CD4-positive, alpha-beta T cell treated with Interleukin-4 for 1 hour (primary cell): ENCODE data around the gene SPG21.
A peak's percentile ranks its signal among the peaks of the same experiment; 100 is the strongest.
"Not testable (repeated sequence)": the region's sequence is repeated elsewhere in the genome, so short reads cannot be mapped to it uniquely, and the experiment has no call there.

Experiments used
- DNase-seq, 2 donors: peaks; one replicate each; pipeline ENCODE4 v3.0.0-alpha.2; 2020 to 2022

Gene SPG21, protein sequence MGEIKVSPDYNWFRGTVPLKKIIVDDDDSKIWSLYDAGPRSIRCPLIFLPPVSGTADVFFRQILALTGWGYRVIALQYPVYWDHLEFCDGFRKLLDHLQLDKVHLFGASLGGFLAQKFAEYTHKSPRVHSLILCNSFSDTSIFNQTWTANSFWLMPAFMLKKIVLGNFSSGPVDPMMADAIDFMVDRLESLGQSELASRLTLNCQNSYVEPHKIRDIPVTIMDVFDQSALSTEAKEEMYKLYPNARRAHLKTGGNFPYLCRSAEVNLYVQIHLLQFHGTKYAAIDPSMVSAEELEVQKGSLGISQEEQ

DNA sequence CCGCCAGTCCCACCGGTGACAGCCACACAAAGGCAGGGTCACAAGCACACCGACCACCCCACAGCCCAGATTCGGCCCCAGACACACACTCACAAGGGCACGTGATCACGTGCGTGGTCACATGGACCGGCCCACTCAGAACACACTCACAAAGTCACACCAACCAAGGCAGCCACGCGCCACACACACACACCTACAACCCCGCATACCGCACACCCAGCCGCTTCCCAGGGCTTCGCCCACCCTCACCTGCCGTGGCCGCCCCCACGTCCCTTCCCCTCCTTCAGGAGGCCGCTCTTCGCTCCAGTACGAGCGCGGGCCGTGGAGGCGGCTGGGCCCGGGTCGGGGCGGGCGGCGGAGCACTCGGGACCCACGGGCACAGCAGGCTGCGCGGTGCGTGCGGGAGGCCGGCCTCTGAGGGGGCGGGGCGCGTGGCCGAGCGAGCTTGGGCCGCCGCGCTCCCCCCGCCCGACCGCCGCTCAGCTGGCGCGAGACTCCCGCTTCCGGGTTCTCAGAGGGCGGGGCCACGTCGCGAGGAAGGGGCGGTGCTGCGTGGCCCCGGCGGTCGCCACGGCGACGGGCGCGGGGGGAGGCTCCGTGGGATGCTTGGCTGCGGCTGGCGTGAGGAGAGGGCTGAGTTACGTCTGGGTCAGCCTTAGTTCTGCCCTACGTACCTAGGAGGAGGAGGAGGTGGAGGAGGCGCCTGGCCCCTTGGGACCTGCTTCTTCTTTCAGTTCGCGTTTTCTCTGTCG is at the start of gene SPG21:
Gene SPG21, minus strand, starts transcription at position 499 of the 752 bp plus-strand sequence. CDS start 6,345 bp downstream, outside the sequence.
- peak; percentile 92 to 93 for DNase-seq

DNA sequence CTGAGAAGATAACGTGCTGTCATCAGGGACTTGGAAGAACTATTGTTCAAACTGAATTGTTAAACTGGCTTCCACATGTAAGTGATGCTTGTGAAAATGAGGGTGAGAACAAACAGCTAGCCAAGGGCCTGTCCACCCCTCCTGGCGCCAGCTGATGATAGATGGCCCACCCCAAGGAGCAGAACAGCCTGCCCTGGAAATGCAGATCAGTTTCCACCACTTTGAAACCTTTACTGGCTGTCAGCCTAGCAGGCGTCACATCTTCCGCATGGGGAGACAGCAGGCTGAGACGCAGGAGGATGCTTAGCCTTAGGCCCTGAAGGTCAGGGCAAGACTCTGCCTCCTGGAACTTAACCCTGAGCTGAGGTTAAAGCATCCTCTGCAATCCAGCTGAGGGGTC is 49.1 kb upstream of the SPG21 start:
- no peak for DNase-seq

DNA sequence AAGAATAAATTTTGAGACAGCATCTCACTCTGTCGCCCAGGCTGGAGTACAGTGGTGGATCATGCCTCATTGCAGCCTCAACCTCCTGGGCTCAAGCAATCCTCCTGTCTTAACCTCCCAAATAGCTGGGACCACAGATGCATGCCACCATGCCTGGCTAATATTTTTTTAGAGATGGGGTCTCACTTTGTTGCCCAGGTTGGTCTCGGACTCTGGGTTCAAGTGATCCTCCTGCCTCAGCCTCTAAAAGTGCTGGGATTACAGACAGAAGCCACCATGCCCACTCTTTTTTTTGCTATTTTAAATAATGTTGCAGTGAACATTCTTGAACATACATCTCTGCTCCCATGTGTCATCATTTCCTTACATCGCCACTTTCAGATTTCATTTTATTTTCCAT is 48.7 kb upstream of the SPG21 start:
- DNase-seq: no peak

DNA sequence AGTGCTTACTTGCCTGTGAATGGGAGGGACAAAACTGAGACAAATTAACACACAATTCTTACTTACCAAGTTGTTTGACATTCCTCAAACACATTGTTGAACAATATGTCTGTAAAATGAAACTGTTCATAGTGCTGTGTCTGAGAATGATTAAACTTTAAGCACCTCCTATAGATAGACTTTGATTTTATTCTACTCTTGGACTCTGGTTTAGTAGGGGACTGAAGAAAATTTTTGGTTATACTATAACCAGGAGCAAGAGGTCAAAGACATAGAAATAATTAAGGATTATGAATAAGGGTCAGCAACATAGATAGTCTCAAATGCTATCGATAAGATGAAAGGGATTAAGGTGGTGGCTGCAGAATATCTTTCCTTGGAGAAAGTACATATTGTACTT is 47.6 kb upstream of the SPG21 start:
- DNase-seq: no peak

DNA sequence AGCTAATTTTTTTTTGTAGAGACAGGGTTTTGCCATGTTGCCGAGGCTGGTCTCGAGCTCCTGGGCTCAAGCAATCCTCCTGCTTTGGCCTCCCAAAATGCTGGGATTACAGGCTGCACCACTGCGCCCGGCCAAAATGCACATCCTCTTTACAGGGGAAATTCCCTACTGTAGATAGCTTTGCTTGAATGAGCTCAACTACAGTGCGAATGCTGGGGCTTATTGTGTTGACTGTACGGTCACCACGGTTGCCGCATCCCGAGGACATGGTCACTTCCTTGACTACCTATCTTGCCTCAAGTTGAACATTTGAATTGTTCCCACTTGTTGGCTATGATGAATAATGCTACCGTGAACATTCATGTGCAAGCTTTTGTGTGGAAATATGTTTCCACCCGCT is 45.0 kb upstream of the SPG21 start:
- DNase-seq: no peak

DNA sequence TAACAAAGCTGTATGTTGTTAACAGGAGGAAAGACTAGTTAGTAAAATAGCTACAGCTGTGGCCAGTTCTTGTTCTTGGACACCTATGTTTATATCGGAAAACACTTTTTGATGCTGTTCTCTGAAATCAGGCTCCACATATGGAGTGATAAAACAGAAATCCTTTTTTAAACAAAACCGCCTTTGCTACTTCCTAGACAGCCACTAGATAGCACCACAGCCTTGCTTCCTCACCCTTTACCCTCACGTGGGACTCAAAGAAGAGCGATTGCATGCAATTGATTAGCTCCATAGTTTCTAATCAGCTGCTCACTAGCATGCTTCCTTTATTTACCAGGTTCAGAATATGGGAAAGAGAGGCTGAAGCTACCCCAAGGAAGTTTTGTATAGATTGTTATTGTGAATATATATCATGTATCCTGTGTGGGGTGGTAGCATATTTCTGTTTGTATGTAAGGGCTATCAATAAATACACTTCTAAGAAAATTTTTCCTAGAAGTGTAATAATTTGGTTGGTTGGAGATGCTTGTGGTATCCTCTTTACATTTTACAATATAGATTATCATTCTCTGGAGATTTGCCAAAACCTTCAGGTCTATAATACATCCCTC is 44.0 kb upstream of the SPG21 start:
- peak; percentile 24 to 56 for DNase-seq

DNA sequence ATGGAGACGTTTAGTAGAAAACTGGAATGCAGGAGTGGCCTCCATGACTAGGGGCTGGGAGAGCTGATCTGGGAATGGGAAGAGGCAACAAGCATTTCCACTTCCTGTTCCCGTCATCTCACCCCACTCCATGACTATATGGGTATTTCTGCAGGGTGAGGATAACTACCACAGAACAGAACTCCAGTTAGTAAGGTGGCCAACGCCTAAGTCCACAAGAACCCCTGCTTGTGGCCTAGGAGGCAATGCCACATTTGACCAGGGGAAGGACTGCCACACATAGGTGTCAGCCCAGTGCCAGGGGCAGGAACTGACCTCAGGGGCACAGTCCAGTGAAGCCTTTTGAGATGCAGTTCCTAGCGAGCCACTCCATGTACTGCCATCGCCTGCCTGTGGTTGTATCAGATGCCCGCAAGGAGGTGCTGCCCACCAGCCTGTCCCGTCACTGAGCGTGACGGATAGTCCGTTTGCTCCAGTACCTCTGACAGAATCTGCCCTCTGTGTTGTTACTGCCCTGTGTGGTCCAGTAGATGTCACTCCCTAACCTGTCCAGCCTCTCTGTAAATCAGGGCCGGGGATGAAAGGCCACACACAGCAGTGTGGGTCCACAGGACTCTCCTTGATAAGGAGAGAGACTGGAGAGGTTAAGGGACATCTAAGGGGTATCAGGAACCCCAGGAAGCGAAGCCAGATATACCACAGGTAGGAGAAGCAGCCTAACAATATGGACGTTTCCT is 43.3 kb upstream of the SPG21 start:
- peak; percentile 44 to 56 for DNase-seq

DNA sequence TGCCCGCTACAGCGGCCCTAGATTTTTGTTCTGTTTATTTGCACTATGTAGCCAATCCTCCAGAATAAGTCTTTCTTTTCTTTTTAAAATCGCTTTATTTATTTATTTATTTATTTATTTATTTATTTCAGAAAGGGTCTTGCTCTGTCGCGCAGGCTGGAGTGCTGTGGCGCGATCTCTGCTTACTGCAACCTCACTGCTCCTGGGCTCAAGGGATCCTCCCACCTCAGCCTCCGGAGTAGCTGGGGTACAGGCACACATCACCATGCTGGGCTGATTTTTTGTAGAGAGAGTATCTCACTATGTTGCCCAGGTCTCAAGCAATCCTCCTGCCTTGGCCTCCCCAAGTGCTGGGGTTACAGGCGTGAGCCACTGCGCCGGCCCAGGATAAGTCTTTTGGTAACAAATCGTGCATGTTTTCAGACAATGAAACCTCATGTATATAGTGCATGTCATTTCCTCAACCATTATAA is 40.1 kb upstream of the SPG21 start:
- no peak for DNase-seq

DNA sequence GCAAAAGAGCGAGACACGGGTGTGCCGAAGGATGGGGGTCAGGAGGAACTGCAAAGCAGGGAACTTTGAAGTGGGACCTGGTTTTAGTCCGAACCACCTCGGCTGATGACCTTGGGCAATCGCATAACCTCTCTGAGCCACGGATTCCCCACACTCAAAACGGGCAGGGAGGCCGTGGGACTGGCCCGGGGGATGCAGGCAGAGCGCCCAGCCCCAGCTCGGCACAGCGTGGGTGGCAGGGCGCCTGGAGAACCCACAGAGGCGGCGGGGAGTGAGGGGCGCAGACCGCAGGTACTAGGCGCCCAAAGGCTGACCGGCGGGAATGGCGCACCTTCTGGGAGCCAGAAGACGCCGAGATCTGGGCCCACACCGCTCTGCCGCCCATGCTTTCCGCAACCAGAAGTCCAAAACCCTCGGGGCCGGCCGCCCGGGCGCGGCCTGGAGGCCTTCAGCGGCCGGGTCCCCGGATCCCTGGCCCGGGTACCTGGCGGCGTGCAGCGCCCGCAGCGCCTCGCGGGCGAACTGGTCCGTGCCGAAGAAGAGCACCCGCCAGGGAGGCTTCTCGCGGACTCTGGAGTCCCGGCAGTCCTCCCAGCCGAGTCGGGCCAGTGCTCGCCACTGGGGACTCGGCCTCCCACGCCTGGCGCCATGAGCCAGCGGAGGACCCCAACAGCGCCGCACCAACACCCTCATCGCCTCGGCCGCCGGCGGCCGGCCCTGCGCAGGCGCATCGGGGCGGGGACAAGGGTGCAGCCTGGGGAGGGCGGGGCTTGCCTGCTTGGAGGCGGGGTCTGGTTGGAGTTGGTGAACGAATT is 39.4 kb upstream of the SPG21 start, which contains the start of gene MTFMT:
Gene MTFMT, minus strand, starts transcription at position 719 of the 815 bp plus-strand sequence. Its CDS starts 26 bp downstream, at position 693.
- DNase-seq: peak; percentile 90 to 93

DNA sequence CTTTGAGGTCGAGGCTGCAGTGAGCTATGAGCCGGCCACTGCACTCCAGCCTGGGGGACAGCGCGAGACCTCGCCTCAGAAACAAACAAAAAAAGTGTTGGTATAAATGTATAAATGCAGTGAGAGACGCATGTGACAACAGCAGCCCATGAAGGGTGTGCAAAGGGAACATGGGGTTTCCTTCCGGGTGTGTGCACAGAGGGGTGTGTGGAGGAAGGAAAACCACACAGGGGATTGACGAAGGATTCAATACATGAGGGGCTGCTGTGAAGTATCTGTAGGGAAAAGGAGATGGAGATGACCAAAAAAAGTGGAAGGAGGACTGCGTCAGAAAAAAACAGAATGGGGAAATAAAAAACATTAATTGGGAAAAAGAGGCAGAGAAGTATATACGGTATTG is 38.6 kb upstream of the SPG21 start:
- DNase-seq: peak in 1 of 2 donors; percentile 13

DNA sequence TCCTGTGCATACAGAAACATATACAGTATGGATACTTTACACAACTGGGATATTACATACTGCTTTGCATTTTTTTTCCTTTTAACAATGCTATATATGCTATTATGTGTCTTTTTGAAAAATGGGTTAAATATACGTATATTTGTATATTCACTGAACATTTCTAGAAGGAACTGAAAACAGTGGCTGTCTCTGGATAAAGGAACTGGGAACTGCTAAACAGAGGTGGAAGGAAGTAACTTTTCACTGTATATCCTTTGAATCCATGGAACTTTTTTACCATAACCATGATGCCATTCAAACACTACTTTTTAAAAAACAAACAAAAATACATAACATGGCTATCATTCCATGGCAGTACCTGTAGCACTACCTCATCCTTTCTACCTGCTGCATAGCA is 37.9 kb upstream of the SPG21 start:
- no peak for DNase-seq

DNA sequence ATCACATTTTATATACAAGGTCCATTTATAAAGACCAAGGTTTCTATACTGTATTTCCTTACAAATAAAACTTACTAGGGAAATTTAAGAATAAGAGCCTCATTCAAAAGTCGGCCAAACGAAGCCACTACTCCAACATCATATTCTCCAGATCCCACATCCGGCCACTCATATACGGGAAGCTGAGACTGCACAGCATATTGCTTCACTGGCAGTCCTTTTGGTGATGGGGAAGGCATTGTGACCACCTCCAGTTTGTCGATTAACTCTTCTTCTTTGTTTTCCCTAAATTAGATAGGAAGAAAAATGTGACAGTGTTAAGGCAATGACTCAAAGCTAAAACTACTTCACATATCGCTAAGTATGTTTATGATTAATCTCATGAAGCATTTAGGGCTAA is 37.0 kb upstream of the SPG21 start:
- no peak for DNase-seq

DNA sequence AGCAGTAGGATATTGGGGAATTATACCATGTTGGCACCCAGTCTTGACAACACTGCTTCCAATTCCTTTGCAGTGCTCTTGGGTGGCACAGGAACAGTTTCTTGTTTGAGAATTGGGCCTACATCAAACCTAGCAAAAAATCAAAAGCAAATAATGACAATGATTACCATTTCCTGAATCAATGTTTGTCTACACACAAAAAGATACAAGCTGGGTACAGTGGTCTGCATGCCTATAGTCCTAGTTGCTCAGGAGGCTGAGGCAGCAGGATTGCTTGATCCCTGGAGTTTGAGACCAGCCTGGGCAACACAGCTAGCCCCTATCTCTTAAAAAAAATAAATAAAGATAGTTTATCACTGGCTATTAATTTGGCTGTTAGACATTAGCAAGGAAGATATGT is 31.8 kb upstream of the SPG21 start:
- no peak for DNase-seq

DNA sequence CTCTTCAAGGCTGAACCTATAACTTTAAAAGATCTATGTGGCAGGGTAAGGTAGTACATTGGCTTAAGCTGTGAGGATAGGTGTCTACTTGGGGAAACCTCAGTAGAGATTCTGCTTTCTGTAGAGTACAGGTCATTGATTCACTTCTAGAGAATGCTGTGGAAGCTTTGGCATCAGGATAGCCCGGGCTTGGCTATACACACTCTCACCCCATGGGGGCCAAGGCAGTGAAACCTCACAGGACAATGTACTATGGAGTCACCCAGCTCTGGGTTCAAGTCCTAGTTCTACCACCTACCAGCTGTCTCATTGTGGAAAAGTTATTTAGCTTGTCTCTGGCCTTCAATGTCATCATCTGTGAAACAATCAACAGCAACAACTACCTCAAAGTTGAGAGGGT is 30.7 kb upstream of the SPG21 start:
- DNase-seq: no peak

DNA sequence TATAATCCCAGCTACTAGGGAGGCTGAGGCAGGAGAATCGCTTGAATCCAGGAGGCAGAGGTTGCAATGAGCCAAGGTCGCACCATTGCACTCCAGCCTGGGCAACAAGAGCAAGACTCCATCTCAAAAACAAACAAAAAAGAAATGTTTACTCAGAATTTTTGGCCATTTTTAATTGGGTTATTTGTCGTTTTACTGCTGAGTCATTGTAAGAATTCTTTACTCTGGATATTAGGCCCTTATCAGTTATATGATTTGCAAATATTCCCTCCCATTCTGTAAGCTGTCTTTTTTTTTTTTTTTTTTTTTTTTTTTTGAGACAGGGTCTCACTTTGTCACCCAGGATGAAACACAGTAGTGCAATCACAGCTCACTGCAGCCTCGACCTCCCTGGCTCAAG is 21.5 kb upstream of the SPG21 start:
- DNase-seq: not testable (repeated sequence)

DNA sequence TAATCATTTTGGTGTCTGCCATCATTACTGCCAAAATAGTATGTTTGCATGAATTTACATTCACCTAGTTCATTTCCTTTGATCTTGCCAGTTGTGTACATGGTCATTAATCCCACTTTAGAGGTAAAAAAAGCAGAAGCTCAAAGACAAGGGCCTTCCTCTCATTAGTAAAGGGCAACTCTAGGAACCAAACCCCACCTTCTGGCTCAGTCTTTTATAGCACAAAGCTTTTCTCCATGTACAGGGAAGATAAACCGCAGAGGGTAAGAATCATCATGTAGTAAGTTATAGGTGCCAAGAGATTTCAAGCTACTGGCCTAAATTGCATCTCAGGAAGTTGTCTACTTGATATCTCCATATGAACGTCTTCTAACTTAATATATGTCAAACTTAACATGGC is 19.3 kb upstream of the SPG21 start:
- no peak for DNase-seq

DNA sequence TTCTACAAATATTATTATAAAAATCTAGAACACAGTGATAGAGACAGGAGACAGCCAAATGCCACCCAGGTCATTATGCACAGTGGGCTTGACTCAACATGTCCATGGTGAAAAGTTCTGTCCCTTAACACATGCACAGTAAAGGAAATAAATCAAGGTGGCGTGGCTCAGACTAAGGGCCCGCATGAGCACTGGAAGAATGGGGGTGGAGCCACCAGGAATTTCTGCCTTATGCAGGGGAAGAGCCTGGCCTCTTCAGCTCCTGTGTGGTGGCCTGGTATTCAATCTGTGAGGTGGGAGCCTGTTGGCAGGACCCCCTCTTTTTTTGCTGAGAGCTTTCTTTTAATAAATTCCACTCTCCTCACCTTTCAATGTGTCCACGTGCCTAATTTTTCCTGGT is 17.2 kb upstream of the SPG21 start:
- DNase-seq: no peak

DNA sequence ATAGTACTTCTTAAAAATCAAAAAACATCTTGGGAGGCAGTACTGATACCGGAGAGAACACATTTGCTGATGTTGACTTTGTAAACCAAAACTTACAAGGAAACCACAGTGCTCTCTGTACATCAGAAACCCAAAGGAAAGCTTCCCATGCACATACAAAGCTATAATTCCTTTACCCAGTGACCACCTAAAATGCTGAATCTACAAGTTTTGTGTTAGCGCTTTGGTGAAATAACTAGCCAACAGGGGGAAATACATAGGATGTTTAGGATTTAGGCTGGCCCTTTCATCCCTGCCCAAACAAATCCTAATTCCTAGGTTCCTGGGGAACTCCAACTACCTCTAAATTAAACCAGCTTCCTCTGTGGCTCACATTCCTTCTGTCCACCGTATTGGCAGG is 15.3 kb upstream of the SPG21 start:
- DNase-seq: no peak

DNA sequence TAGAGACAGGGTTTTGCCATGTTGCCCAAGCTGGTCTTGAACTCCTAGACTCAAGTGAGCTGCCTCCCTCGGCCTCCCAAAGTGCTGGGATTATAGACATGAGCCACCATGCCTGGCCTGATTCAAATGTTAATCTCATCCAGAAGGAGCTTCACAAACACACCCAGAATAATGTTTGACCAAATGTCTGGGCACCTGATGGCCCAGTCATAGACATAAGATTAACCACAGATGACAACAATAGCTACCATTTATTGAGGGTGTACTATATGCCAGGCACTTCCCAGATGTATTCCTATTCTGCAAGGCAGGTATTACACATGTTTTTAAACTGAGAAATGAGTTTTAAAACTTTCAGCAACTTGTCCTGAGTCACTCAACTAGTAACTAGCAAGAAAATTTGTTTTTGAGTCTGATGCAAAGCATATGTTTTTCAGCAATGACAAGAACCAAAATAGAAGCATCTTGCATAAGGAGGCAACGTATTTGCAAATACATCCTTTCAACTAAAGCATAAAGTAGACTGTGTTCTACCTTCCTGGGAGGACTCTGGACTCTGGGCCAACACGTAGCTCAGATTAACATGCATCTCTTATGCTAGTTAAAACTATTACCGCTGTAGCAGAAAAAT is 8.1 kb upstream of the SPG21 start:
- DNase-seq: no peak

DNA sequence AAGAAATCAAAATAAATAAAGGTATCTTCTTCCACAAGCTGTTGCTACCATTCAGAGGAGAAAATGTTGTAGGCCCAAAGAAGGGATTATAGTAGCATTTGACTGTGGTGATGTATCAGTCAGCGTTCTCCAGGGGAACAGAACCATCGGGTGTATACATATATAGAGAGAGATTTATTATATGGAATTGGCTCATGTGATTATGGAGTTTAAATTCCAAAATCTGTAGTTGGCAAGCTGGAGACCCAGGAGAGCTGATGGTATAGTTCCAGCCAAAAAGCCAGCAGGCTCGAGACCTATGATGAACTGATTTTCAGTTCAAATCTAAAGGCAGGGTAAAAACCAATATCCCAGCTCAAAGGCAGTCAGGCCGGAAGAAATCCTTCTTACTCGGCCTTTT is 7.4 kb upstream of the SPG21 start:
- DNase-seq: no peak

DNA sequence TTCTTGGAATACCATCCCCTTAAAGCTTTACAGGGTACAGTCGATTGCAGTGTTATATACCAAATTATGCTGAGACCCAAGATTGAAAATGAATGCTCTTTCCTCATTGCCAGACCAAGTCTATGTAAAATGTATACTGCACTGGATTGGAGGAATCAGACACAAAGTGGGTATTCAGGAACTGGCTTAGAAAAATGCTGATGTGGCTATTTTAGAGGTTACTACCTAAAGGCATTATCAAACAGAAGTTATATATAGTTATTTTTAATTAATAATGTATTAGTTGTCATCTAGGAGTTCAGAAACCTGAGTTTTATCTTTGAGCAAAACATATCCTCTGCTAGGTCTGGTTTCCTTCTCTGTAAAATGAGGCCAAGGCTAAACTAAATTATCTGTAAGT is 3.6 kb upstream of the SPG21 start:
- DNase-seq: no peak
